ENCODE measurements around the gene SEC16B. TPM values are rescaled to one million over a fixed set of nuclear protein-coding genes. Genes with fewer than 3 reads are reported as not detected.

The SEC16B gene
- total RNA-seq, 1 experiment from 2014 or later: 0.82 TPM

DNA sequence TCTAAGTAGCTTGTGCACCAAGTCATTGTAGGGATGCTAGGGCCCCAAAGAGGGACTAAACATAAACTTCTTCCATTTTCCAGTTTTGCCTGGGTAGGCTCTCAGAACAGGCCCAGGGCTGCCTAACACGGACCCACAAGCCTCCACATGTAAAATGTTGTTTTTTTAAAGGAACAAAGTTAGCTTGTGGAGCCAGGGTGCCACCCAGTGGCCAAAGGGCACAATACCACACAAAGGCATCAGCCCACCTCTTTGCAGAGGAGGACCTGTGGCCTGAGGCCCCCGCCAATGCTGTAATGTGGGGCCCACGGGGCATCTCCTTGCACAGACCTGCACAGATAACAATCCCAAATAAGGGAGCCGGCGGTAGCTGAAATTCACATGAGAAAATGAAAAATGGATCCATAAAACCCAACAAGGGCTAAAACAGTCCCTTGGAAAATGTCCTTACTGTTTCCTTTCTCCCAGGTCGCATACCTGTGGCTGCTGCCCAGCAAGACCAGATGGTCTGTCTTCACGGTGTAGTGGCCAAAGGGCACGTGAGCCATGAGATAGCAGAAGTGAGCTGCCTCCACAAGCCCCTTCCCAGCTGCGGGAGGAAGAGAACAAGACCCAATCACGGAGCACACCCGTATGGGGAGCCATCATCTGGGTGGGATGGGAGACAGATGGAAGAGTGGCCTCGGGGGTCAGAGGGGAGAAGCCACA lies 23.8 kb downstream of the SEC16B start:
- peak; percentile 54 to 65 for DNase-seq (ENCODE audit: low read depth in 1 of 2, low spot score in 2 of 2)
- Histone ChIP-seq H3K4me1 (replicated peaks) (no peaks in the 10 kb centered on the region), H3K27me3 (replicated peaks) (no peaks in the 10 kb centered on the region), H3K4me3 (no peak overlapping the region), H3K36me3 (no peaks in the 10 kb centered on the region), H3K27ac (no peak overlapping the region), H3K9me3 (replicated peaks) (no peaks in the 10 kb centered on the region)

GRCh38 chr1:177944016-177944949 lies 25.6 kb downstream of the SEC16B start:
- Histone ChIP-seq H3K27me3 (replicated peaks) (no peaks in the 10 kb centered on the region), H3K9me3 (replicated peaks) (no peaks in the 10 kb centered on the region), H3K4me3 (no peak overlapping the region), H3K27ac (no peak overlapping the region), H3K36me3 (no peaks in the 10 kb centered on the region), H3K4me1 (replicated peaks) (no peaks in the 10 kb centered on the region)
- no peak for DNase-seq (ENCODE audit: low read depth in 1 of 2, low spot score in 2 of 2)

- no peaks in the 10 kb centered on the region for H3K27me3 ChIP-seq (replicated peaks)
Observed at GRCh38 chr1:177941976-177942375, 27.9 kb downstream of the SEC16B start.

GRCh38 chr1:177940682-177941081 lies 29.2 kb downstream of the SEC16B start:
- no peaks in the 10 kb centered on the region for H3K9me3 ChIP-seq (replicated peaks)
- H3K4me1 ChIP-seq (replicated peaks): peaks cover 15% of the 10 kb centered on the region
- no peak for DNase-seq (ENCODE audit: low read depth in 1 of 2, low spot score in 2 of 2)
- H3K4me3 ChIP-seq: no peak overlapping the region
- no peaks in the 10 kb centered on the region for H3K27me3 ChIP-seq (replicated peaks)
- H3K36me3 ChIP-seq: no peaks in the 10 kb centered on the region
- no peak overlapping the region for H3K27ac ChIP-seq

More at GRCh38 chr1:177941976-177942375, 27.9 kb downstream of the SEC16B start:
- H3K4me1 ChIP-seq (replicated peaks): peaks cover 15% of the 10 kb centered on the region
- no peaks in the 10 kb centered on the region for H3K9me3 ChIP-seq (replicated peaks)
- H3K27ac ChIP-seq: no peak overlapping the region
- no peak overlapping the region for H3K4me3 ChIP-seq
- no peak for DNase-seq (ENCODE audit: low read depth in 1 of 2, low spot score in 2 of 2)
- H3K36me3 ChIP-seq: no peaks in the 10 kb centered on the region

- H3K4me1 ChIP-seq (replicated peaks): peaks cover 15% of the 10 kb centered on the region
- peak; percentile 54 to 59 for DNase-seq (ENCODE audit: low read depth in 1 of 2, low spot score in 2 of 2)
- no peak overlapping the region for H3K4me3 ChIP-seq
- H3K27ac ChIP-seq: peak overlapping the region; percentile 59
- H3K27me3 ChIP-seq (replicated peaks): no peaks in the 10 kb centered on the region
- H3K36me3 ChIP-seq: no peaks in the 10 kb centered on the region
- H3K9me3 ChIP-seq (replicated peaks): no peaks in the 10 kb centered on the region
Observed at GRCh38 chr1:177937931-177938330, 31.9 kb downstream of the SEC16B start.

GRCh38 chr1:177937174-177937770 lies 32.6 kb downstream of the SEC16B start:
- H3K4me1 ChIP-seq (replicated peaks): peaks cover 15% of the 10 kb centered on the region
- no peaks in the 10 kb centered on the region for H3K9me3 ChIP-seq (replicated peaks)
- peak overlapping the region; percentile 59 for H3K27ac ChIP-seq
- DNase-seq (ENCODE audit: low read depth in 1 of 2, low spot score in 2 of 2): no peak
- H3K27me3 ChIP-seq (replicated peaks): no peaks in the 10 kb centered on the region
- no peak overlapping the region for H3K4me3 ChIP-seq
- H3K36me3 ChIP-seq: no peaks in the 10 kb centered on the region

DNA sequence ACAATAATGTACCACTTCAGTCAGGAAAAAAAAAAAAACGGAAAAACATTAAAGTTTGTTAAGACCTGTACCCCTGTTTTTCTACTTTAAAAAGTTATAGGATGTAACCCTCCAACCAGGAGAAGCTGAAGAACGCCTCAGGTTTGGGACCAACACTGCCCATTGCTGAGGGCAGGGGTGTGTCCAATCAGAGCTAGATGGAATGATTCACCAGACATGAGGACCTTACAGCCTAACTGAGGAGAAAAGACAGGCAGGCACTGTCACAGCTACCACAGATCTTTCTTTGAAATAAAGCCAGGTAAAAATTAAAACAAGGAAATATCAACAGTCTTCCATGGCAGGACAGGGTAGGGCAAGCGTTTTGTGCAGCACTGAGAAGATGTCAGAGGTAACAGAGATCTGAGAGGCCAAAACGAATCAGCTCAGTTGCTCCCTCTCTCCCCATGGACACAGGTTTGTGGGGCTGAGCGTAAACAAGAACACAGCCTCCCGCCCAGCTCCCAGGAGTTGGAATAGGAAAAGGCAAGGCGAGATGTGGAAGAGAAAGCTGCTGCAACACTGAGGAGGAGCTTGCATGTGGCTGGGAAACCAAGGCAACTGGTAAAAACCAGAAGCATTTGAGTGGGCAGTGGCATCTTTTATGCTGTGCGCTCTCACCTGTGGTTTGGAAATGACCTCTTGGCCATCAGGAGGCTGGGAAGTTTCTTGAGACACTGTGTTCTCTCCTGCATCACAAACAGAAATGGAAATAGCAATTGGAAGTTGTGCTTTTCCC lies 34.0 kb downstream of the SEC16B start:
- H3K27me3 ChIP-seq (replicated peaks): no peaks in the 10 kb centered on the region
- H3K9me3 ChIP-seq (replicated peaks): no peaks in the 10 kb centered on the region
- H3K27ac ChIP-seq: no peak overlapping the region
- no peak overlapping the region for H3K4me3 ChIP-seq
- no peaks in the 10 kb centered on the region for H3K36me3 ChIP-seq
- H3K4me1 ChIP-seq (replicated peaks): peaks cover 15% of the 10 kb centered on the region
- no peak for DNase-seq (ENCODE audit: low read depth in 1 of 2, low spot score in 2 of 2)

DNA sequence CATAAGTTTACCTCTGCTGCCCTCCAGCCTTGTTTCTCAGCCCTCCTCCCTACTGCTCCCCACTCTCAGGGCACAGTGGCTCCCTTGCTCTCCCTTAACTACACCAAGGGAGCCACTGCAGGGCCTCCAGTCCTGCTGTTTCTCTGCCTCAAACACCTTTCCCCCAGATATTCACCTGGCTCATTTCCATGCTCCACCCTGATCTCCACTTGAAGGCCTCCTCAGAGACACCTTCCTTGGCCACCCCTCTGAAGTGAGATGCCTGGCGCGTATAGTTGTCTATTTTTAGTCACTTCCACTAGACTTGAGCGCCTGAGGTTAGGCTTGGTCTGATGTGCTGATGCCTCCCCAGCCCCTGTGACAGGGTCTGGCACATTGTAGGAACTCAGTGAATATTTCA lies 34.9 kb downstream of the SEC16B start:
- H3K27me3 ChIP-seq (replicated peaks): no peaks in the 10 kb centered on the region
- no peak for DNase-seq (ENCODE audit: low read depth in 1 of 2, low spot score in 2 of 2)
- H3K4me1 ChIP-seq (replicated peaks): peaks cover 15% of the 10 kb centered on the region
- no peaks in the 10 kb centered on the region for H3K36me3 ChIP-seq
- H3K27ac ChIP-seq: no peak overlapping the region
- no peaks in the 10 kb centered on the region for H3K9me3 ChIP-seq (replicated peaks)
- H3K4me3 ChIP-seq: no peak overlapping the region

DNA sequence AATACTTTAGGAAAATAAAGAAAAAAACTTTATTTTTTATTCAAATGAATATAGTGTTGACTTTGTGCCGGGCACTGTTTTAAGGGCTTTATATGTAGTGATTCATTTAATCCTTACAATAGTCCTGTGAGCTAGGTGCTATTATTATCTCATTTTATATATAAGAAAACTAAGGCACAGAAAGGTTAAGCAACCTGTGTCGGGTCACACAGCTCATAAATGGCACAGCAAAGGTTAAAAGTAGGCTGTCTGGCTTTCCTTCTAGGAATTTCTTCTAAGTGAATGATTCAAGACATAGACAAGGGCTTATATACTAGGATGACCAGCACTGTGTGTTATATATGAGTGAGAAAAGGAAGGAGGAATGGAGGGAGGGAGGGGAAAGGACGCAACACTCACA lies 35.4 kb downstream of the SEC16B start:
- H3K36me3 ChIP-seq: no peaks in the 10 kb centered on the region
- no peak overlapping the region for H3K4me3 ChIP-seq
- DNase-seq (ENCODE audit: low read depth in 1 of 2, low spot score in 2 of 2): no peak
- no peak overlapping the region for H3K27ac ChIP-seq
- no peaks in the 10 kb centered on the region for H3K27me3 ChIP-seq (replicated peaks)
- no peaks in the 10 kb centered on the region for H3K9me3 ChIP-seq (replicated peaks)
- peaks cover 15% of the 10 kb centered on the region for H3K4me1 ChIP-seq (replicated peaks)

- no peaks in the 10 kb centered on the region for H3K36me3 ChIP-seq
- no peaks in the 10 kb centered on the region for H3K9me3 ChIP-seq (replicated peaks)
- H3K4me3 ChIP-seq: no peak overlapping the region
- H3K27me3 ChIP-seq (replicated peaks): no peaks in the 10 kb centered on the region
- H3K27ac ChIP-seq: no peak overlapping the region
- no peak for DNase-seq (ENCODE audit: low read depth in 1 of 2, low spot score in 2 of 2)
- H3K4me1 ChIP-seq (replicated peaks): peaks cover 17% of the 10 kb centered on the region
Observed at GRCh38 chr1:177933881-177934280, 36.0 kb downstream of the SEC16B start.

DNA sequence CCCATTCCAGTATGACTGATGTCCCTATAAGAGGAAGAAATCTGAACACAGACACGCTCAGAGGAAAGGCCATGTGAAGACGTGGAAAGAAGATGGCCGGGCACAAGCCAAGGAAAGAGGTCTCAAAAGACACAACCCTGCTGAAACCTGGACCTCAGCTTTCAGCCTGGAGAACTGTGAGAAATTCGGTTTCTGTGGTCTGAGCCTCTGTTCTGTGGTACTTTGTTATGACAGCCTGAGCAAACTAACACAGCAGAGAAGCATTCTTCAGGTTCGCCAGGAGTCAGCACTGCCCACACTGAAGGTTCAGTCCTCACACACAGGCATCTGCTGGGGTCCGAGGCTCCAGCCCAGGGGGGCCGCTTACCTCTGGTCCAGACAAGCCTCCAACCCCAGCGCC lies 37.7 kb downstream of the SEC16B start:
- no peak for DNase-seq (ENCODE audit: low read depth in 1 of 2, low spot score in 2 of 2)
- no peaks in the 10 kb centered on the region for H3K27me3 ChIP-seq (replicated peaks)
- no peaks in the 10 kb centered on the region for H3K36me3 ChIP-seq
- H3K27ac ChIP-seq: no peak overlapping the region
- H3K9me3 ChIP-seq (replicated peaks): no peaks in the 10 kb centered on the region
- no peak overlapping the region for H3K4me3 ChIP-seq
- peaks cover 21% of the 10 kb centered on the region for H3K4me1 ChIP-seq (replicated peaks)

DNA sequence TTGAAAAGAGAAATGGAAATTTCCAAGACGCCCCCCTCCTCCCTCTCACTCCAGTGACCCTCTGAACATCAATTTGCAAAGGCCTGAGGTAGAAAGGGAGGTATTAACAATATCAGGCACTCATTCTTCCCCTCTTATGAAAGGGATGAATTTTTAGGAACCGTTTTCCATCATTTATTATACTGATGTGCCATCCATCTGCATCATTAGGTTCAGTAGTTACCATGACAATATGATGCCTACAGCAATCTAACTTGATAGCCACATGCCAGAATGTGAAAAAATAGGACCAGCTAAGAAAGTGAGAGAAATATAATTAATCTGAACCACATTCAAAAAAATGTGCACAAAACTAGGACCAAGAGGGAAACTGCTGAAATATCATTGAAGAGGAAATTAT lies 40.9 kb downstream of the SEC16B start:
- peaks cover 36% of the 10 kb centered on the region for H3K4me1 ChIP-seq (replicated peaks)
- H3K9me3 ChIP-seq (replicated peaks): no peaks in the 10 kb centered on the region
- H3K36me3 ChIP-seq: no peaks in the 10 kb centered on the region
- no peak for DNase-seq (ENCODE audit: low read depth in 1 of 2, low spot score in 2 of 2)
- H3K27ac ChIP-seq: 0 out of 2 replicates have a peak overlapping the region, but pooled peaks have one; percentile 7
- H3K4me3 ChIP-seq: no peak overlapping the region
- H3K27me3 ChIP-seq (replicated peaks): no peaks in the 10 kb centered on the region

GRCh38 chr1:177928194-177928593 lies 41.7 kb downstream of the SEC16B start:
- H3K27ac ChIP-seq: peak overlapping the region; percentile 78; the same call in 1 of the 2 replicates
- peak in 1 of 2 experiments; percentile 23 for DNase-seq (ENCODE audit: low read depth in 1 of 2, low spot score in 2 of 2)

More at GRCh38 chr1:177928194-177928593, 41.7 kb downstream of the SEC16B start:
- Histone ChIP-seq H3K27me3 (replicated peaks) (no peaks in the 10 kb centered on the region), H3K4me1 (replicated peaks) (peaks cover 36% of the 10 kb centered on the region), H3K9me3 (replicated peaks) (no peaks in the 10 kb centered on the region), H3K36me3 (no peaks in the 10 kb centered on the region), H3K4me3 (no peak overlapping the region)

Measured in SJSA1 (cell line).